HG03139 (cell line): Measurements from ENCODE around the gene CAMK2N1.

ENCODE experiments used
- ATAC-seq: cut with Tn5 transposase; IDR thresholded peaks from one replicate; pipeline ENCODE4 v1.9.1; 2021; ENCODE audit not compliant: unreplicated experiment

CAMK2N1 gene

DNA sequence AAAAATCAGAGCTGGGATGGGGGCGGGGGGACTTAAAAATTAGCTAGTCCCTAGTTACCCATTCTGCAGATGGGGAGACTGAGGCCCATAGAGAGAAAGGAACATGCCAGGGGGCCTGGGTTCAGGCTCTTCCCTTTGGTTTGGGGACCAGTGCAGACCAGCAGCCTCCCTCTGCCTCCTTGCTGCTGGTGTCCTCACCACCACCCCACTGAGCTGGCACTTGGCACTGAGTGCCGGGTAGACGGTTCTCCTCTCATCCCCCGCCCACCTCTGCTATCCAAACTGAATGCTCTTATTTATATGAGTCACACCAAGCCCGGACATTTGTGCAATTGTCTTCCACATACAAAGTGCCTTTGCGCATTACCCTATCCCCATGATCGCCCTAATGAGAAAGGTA, 39.2 kb downstream of the CAMK2N1 start:
- no peak for ATAC-seq

DNA sequence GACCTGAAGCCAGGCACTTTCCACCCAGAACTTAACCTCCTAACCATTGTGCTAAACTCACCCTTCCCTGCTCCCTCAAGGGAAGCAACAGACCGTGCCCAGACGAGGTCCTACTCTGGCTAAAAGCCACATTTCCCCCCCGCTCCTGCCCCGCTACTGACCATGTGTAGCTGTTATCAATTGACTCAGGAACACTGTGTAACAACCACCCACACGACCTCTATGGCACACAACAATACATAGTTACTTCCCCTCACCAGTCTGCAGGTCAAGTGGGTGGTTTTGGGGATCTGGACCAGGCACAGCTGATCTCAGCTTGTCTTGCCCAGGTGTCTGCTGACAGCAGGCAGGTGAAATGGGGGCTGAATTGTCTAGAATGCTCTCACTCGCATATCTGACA, 40.1 kb downstream of the CAMK2N1 start:
- ATAC-seq: no peak

DNA sequence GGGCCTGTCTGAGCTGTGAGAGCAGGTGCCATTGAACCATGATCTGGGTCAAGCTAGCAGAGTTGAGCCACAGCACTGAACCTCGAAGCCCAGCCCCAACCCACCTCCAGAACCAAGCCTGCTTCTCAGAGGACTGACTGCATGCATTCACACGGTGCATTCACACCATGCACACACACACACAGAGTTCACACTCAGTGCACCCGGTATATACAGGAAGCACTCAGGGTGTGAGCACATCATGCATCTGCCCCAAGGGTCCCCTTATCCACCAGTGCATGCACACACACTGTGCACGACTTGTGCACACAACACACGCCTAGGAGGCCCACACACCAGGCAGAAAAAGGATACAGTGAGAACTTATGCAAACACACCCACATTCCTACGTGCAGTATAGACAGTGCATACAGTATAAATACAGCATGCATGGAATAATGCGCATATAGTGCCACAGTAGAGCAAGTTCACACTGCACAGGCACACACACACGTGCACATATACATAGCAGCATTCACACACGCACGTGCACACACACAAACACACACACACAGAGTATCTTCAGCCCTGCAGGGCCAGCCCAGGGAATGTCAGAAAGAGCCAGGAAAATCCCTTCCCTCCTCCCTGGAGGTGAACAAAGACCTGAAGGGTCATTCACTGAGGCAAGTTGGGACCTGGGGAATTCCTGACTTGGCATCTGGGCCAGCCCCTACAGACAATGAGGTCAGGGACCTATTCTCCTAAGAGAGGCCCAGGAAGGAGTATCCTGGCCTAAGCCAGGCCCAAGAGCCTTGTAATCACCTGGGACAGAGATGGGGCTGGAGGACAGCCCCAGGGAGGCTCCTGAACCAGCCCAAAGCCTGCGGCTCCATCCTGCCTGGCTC, 42.1 kb downstream of the CAMK2N1 start:
- no peak for ATAC-seq

DNA sequence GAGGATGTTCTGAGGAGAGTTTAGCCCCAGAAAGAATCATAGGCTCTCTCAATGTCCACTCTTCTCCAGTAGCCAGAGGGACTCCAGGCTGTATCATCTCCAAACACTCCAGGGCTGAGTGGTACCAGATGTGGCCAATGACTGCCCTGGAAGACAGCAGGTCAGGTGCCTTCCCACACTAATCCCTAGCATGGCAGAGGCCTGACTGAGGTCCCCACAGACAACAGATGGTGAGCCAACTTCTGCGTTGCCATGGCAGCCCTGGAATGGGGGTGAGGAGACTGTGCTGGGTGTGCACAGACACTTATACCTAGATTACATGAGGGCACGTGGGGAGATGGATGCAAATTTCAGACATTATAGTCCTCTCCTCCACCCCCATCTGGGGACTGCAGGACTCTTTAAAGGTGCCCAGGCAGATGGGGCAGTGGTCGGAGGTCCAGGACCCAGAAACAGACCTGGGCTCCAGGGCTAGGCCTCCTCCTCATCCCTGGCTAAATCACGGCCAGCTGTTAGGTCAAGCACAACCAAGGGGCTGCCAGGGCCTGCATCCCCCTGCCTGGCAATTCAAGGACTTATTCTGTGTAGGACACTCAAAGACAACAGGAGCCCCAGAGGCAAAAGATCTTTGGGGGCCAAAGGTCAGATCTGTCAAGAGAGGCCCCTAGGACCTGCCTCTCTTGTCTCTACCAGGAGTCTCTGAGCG, 42.9 kb downstream of the CAMK2N1 start:
- no peak for ATAC-seq

DNA sequence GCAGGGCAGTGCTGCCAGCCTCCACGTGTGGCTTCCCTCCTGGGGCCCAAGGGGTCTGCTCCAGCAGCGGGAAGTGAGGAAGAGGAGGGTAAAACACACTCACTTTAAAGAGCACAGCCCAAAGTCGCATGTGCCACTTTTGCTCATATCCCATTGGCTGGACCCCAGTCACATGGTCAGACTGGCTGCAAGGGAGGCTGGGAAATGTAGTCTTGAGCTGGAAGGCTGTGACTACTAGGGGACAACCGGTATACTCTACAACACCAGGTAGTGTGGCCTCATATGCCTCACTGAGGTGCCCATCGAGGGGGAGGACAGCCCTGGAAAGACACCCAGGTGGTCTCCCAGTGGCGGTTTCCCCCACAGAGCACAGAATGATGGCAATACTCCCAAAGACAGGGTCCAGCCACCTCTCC, 45.2 kb downstream of the CAMK2N1 start:
- ATAC-seq: no peak

DNA sequence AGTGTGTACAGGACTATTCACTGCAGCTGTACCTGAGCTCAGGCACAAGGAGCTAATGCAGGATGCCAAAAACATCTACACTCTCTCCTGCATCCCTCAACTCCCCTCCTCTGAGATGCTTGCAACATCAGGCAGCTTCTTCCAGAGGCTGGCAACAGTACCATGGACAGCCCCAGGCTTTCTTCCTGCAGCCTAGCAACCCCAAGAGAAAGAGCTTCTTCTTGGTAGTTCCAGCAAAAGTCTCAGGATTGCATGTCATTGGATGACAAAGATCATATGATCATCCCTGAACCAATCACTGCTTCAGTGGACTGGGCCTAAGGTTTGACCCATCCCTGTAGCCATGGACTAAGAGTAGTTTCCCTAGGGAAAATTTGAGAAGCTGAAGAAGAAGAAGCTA, 46.7 kb downstream of the CAMK2N1 start:
- ATAC-seq: no peak

DNA sequence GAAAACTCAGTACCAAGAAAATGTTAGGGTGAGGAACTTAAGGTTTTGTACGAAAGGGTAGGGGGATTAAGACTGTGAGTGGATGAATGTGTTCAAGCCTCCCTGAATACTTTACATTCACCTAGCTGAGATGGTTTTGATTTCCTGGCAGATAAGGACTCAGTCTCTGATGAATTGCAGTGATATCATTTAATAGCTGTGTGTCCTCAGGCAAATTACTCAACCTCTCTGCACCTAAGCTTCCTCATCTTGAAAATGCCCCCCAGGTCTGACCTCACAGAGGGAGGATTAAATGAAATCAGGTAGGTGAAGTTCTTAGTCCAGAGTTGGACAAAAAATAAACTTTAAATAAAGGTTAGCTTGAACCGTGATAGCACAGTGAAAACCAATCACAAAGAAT, 48.4 kb downstream of the CAMK2N1 start:
- no peak for ATAC-seq

DNA sequence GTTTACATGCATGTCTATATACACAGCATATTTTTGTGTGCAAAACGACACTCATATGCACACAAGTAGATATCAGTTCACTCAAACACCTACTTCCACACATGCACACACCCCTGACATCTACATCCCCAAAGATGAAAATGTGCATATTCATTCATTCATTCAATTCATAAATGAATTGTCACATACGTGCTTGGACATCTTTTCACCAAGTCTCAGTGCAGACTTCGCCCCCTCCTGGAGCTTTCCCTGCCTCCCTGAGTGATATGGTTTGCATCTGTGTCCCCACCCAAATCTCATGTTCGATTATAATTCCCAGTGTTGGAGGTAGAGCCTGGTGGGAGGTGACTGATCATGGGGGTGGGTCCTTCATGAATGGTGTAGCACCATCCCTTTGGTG, 53.1 kb downstream of the CAMK2N1 start:
- no peak for ATAC-seq
